HepG2 (cell line): Measurements from ENCODE around the gene SRSF3. TPM values are rescaled to one million over a fixed set of nuclear protein-coding genes. Genes with fewer than 3 reads are reported as not detected.
A peak's percentile ranks its signal among the peaks of the same experiment; 100 is the strongest.

Experiments used
- E2F2 ChIP-seq: sonication (generic); formaldehyde crosslinking; IDR thresholded peaks from 2 replicates; pipeline ENCODE4 v1.4.0; 2020; ENCODE audit warnings: missing genetic modification reagents, borderline replicate concordance
- ETV6 ChIP-seq: sonication (generic); formaldehyde crosslinking; conservative IDR thresholded peaks from 2 replicates; pipeline ENCODE4 v1.4.0; 2020; ENCODE audit warnings: missing genetic modification reagents
- HES4 ChIP-seq: sonication (generic); formaldehyde crosslinking; IDR thresholded peaks from 2 replicates; pipeline ENCODE4 v1.9.0; 2021; ENCODE audit warnings: mild to moderate bottlenecking, missing genetic modification reagents, borderline replicate concordance
- HNF4G ChIP-seq, 2 experiments: sonication (generic) in 1 of 2; formaldehyde crosslinking in 1 of 2; IDR thresholded peaks; 2 replicates each; pipeline versions ENCODE4 v1.4.0 to v1.6.1; 2011 to 2020; ENCODE audit warnings: borderline replicate concordance in 2 of 2, low read depth in 2 of 2, mild to moderate bottlenecking in 2 of 2, low read length in 1 of 2, missing genetic modification reagents in 1 of 2, moderate library complexity in 1 of 2
- NCOA1 ChIP-seq: sonication (generic); formaldehyde crosslinking; IDR thresholded peaks from 2 replicates; pipeline ENCODE4 v1.9.0; 2021; ENCODE audit warnings: missing genetic modification reagents
- PRMT3 ChIP-seq: sonication (generic); formaldehyde crosslinking; IDR thresholded peaks from 2 replicates; pipeline ENCODE4 v1.8.1; 2022; ENCODE audit warnings: low read depth, mild to moderate bottlenecking, moderate library complexity, missing genetic modification reagents, borderline replicate concordance
- REPIN1 ChIP-seq: sonication (generic); formaldehyde crosslinking; IDR thresholded peaks from 2 replicates; pipeline ENCODE4 v1.8.0; 2022; ENCODE audit warnings: missing genetic modification reagents, low read depth, mild to moderate bottlenecking, borderline replicate concordance
- RXRB ChIP-seq: IDR thresholded peaks from 2 replicates; pipeline ENCODE4 v1.6.1; 2016; ENCODE audit warnings: borderline replicate concordance, missing genetic modification reagents, missing compliant biosample characterization
- SIN3A ChIP-seq: IDR thresholded peaks from 2 replicates; pipeline ENCODE4 v1.6.1; 2011; ENCODE audit warnings: low read depth, mild to moderate bottlenecking, control low read depth, low read length, borderline replicate concordance
- SNAPC4 ChIP-seq: sonication (generic); formaldehyde crosslinking; IDR thresholded peaks from 2 replicates; pipeline ENCODE4 v1.4.0; 2020; ENCODE audit warnings: mild to moderate bottlenecking, missing genetic modification reagents
- YY1 ChIP-seq: IDR thresholded peaks from 2 replicates; pipeline ENCODE4 v1.6.1; 2011; ENCODE audit warnings: low read length, low read depth, moderate library complexity, mild to moderate bottlenecking; ENCODE audit not compliant: insufficient read depth, insufficient replicate concordance
- ZBTB20 ChIP-seq: sonication (generic); formaldehyde crosslinking; IDR thresholded peaks from 2 replicates; pipeline ENCODE4 v1.8.1; 2023; ENCODE audit warnings: missing genetic modification reagents, low read depth, mild to moderate bottlenecking, borderline replicate concordance
- ZNF205 ChIP-seq: IDR thresholded peaks from 2 replicates; pipeline ENCODE4 v1.6.1; 2018; ENCODE audit warnings: missing biosample characterization, missing genetic modification reagents
- ZNF383 ChIP-seq: sonication (generic); formaldehyde crosslinking; IDR thresholded peaks from 2 replicates; pipeline ENCODE4 v1.4.0; 2020; ENCODE audit warnings: missing genetic modification reagents, mild to moderate bottlenecking, borderline replicate concordance
- ZNF652 ChIP-seq: IDR thresholded peaks from 2 replicates; pipeline ENCODE4 v1.6.1; 2016; ENCODE audit warnings: low read depth, borderline replicate concordance
- ZNF7 ChIP-seq: IDR thresholded peaks from 2 replicates; pipeline ENCODE4 v1.6.1; 2016; ENCODE audit warnings: missing biosample characterization, missing genetic modification reagents
- ZNF770 ChIP-seq: sonication (generic); formaldehyde crosslinking; IDR thresholded peaks from 2 replicates; pipeline ENCODE4 v1.5.0; 2020; ENCODE audit warnings: mild to moderate bottlenecking, missing genetic modification reagents
- ZNF775 ChIP-seq: sonication (generic); formaldehyde crosslinking; IDR thresholded peaks from 2 replicates; pipeline ENCODE4 v1.4.0; 2020; ENCODE audit warnings: missing genetic modification reagents, mild to moderate bottlenecking, moderate library complexity, borderline replicate concordance
- ZNF878 ChIP-seq: sonication (generic); formaldehyde crosslinking; IDR thresholded peaks from 2 replicates; pipeline ENCODE4 v1.8.1; 2023; ENCODE audit warnings: mild to moderate bottlenecking, missing genetic modification reagents, moderate library complexity
- ZNF879 ChIP-seq: sonication (generic); formaldehyde crosslinking; IDR thresholded peaks from 2 replicates; pipeline ENCODE4 v1.8.1; 2023; ENCODE audit warnings: missing genetic modification reagents
- polyA plus RNA-seq, 8 experiments: library from polyadenylated mRNA; depleted of rRNA in 3 of 8; stranded (reverse) in 7 of 8; unstranded in 1 of 8; fragments of >200 nt; fragmentation: Illumina TruSeq in 4 of 8; extraction: Trizol in 4 of 8; gene quantifications; 2 replicates each; pipeline versions ENCODE4 v1.2.1 to v1.2.3, GENCODE V29; 2011 to 2016; ENCODE audit warnings: low read depth in 4 of 8, missing spikeins in 1 of 8, mixed read lengths in 1 of 8; ENCODE audit not compliant: insufficient read depth in 1 of 8
- total RNA-seq, 5 experiments: library from RNA; depleted of rRNA; stranded (reverse); fragments of >200 nt; fragmentation: Illumina TruSeq; extraction: Trizol; gene quantifications; 2 replicates each; pipeline ENCODE4 v1.2.3, GENCODE V29; 2016; ENCODE audit warnings: low read depth in 1 of 5

SRSF3 gene
- total and polyA plus RNA-seq, 2 of the 13 experiments (the other 11 are each of a cell fraction or from before 2014, with no cell fraction given) = 206 to 684 TPM

DNA sequence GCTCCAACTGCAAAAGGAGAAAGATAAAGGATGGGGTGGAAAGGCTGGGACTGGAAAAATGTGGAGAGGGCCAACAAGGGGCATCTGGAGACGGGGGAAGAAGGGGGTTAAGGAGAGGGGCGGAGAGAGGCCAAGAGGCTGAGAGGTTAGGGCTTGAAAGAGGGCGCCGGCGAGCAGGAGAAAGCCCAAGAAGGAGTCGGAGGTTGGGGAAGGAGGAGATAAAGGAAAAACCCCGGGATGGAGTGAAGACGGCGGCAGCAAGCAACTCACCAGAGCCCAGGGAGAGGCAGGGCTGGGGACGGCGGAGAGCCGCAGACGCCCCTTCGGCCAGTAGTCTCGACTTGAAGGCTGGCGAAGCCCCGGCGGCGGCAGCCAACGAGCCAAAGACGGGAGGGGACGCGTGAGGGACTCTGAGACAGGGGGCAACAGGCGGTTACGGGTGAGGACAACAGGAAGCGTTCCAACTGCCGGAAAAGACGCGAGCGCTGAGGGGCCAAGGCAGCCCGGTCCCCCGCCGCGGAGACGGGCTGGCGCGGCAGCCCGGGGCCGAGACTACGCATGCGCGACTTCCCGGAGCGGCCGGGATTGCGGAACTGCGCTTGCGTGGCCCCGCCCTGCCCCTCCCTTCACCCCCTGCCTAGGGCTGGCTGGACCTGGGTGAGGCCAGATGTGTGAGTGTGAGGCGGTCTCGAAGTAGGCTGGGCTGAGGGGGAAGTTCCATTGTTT, 47.1 kb upstream of the SRSF3 start, which contains the start of gene STK38 (continued):
- TF ChIP-seq ZBTB20 (CRISPR knock-in tag) = peak; percentile 53; the same call in 1 of the 2 replicates
- TF ChIP-seq SNAPC4 (CRISPR knock-in tag) = peak; percentile 76; the same call in 1 of the 2 replicates
- TF ChIP-seq REPIN1 = 0 out of 2 replicates have a peak, but pooled peaks have one; percentile 59
- TF ChIP-seq HES4 = peak; percentile 88
- peak; percentile 63 for TF ChIP-seq ZNF770
- TF ChIP-seq ZNF205 (CRISPR knock-in tag) = 0 out of 2 replicates have a peak, but pooled peaks have one; percentile 67
- TF ChIP-seq RXRB (CRISPR knock-in tag) = peak; percentile 53; the same call in 1 of the 2 replicates
- no peak for TF ChIP-seq ZNF652 (CRISPR knock-in tag)
- TF ChIP-seq HNF4G (IDR thresholded peaks at IDR 0.05; ENCODE audit: borderline replicate concordance, low read depth, low read length) = no peak
- TF ChIP-seq HNF4G (CRISPR knock-in tag; IDR thresholded peaks at IDR 0.05; ENCODE audit: borderline replicate concordance, low read depth) = peak; percentile 47; the same call in 1 of the 2 replicates
- 0 out of 2 replicates have a peak, but pooled peaks have one; percentile 55 for TF ChIP-seq PRMT3
- TF ChIP-seq NCOA1 (CRISPR knock-in tag) = no peak
- no peak for TF ChIP-seq ZNF7
- TF ChIP-seq ZNF878 (CRISPR knock-in tag) = no peak
- TF ChIP-seq ZNF775 (CRISPR knock-in tag) = no peak
- TF ChIP-seq ZNF383 (CRISPR knock-in tag) = no peak
- no peak for TF ChIP-seq ZNF879 (CRISPR knock-in tag)
- TF ChIP-seq YY1 = peak; percentile 63
- peak; percentile 91 for TF ChIP-seq ETV6
- TF ChIP-seq SIN3A = peak; percentile 29; the same call in 1 of the 2 replicates
- no peak; the same call in 1 of the 2 replicates for TF ChIP-seq E2F2 (CRISPR knock-in tag)
